Glutamatergic neuron (in vitro differentiated cells): ENCODE measurements around the gene ZNF223. TPM values are rescaled to one million over a fixed set of nuclear protein-coding genes. Genes with fewer than 3 reads are reported as not detected.

ENCODE experiments used
- DNase-seq: peaks from one replicate; pipeline ENCODE4 v3.0.0; 2022
- H3K27ac Mint-ChIP-seq: one replicate; pipeline ENCODE4 v1.8.0; 2020; ENCODE audit warnings: mild to moderate bottlenecking, mixed read lengths, inconsistent platforms; ENCODE audit not compliant: unreplicated experiment
- H3K27me3 Mint-ChIP-seq: one replicate; pipeline ENCODE4 v1.8.0; 2020; ENCODE audit warnings: mild to moderate bottlenecking, moderate library complexity, mixed read lengths, inconsistent platforms; ENCODE audit not compliant: unreplicated experiment
- H3K36me3 Mint-ChIP-seq: one replicate; pipeline ENCODE4 v1.8.0; 2020; ENCODE audit warnings: mild to moderate bottlenecking, mixed read lengths, inconsistent platforms; ENCODE audit not compliant: unreplicated experiment
- H3K4me1 Mint-ChIP-seq: one replicate; pipeline ENCODE4 v1.8.0; 2020; ENCODE audit warnings: mild to moderate bottlenecking, low read depth, mixed read lengths, inconsistent platforms; ENCODE audit not compliant: unreplicated experiment
- H3K4me3 Mint-ChIP-seq: one replicate; pipeline ENCODE4 v1.8.0; 2020; ENCODE audit warnings: mild to moderate bottlenecking, mixed read lengths, inconsistent platforms; ENCODE audit not compliant: unreplicated experiment
- H3K9me3 Mint-ChIP-seq: one replicate; pipeline ENCODE4 v1.8.0; 2020; ENCODE audit warnings: mild to moderate bottlenecking, moderate library complexity, mixed read lengths, inconsistent platforms; ENCODE audit not compliant: unreplicated experiment
- total RNA-seq: library from RNA; stranded (reverse); fragmentation: NEBNext Ultra II Directional; extraction: Animal tissue kit (Norgen Biotek cat#: 25700); gene quantifications from one replicate; pipeline ENCODE4 v1.2.1, GENCODE V29; 2021; ENCODE audit not compliant: unreplicated experiment
- TF ChIP-seq, protein P1 (sequence below): fragments of 200-600 bp; sonication (generic); IDR thresholded peaks from one replicate; pipeline ENCODE4 v1.5.0; 2021; ENCODE audit not compliant: partially characterized antibody, unreplicated experiment

The ZNF223 gene
- total RNA-seq, 1 donor from 2014 or later: 7.6 TPM

DNA sequence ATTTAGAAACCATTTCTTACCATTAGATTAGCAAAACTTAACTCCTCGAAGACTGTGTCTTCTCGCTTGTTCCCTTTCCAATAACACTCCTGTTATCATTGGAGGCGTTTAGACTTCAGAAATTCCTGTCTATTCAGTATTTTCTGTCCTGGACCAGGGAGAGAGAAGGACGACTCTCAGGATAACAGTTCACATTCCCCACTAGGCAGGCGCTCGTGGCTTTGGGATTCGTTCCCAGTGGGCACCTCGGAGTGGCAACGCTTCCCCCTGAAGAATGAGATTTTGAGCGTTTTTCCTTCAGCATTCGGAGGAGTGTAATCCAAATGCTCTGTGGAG is 60.9 kb downstream of the ZNF223 start:
- peaks cover 12% of the 10 kb centered on the region for H3K36me3 Mint-ChIP-seq
- no peak for DNase-seq
- peaks cover 15% of the 10 kb centered on the region for H3K27me3 Mint-ChIP-seq
- H3K27ac Mint-ChIP-seq: peak overlapping the region; percentile 97
- no peaks in the 10 kb centered on the region for H3K4me1 Mint-ChIP-seq
- TF ChIP-seq, protein P1, sequence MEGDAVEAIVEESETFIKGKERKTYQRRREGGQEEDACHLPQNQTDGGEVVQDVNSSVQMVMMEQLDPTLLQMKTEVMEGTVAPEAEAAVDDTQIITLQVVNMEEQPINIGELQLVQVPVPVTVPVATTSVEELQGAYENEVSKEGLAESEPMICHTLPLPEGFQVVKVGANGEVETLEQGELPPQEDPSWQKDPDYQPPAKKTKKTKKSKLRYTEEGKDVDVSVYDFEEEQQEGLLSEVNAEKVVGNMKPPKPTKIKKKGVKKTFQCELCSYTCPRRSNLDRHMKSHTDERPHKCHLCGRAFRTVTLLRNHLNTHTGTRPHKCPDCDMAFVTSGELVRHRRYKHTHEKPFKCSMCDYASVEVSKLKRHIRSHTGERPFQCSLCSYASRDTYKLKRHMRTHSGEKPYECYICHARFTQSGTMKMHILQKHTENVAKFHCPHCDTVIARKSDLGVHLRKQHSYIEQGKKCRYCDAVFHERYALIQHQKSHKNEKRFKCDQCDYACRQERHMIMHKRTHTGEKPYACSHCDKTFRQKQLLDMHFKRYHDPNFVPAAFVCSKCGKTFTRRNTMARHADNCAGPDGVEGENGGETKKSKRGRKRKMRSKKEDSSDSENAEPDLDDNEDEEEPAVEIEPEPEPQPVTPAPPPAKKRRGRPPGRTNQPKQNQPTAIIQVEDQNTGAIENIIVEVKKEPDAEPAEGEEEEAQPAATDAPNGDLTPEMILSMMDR: no peak
- H3K9me3 Mint-ChIP-seq: peaks cover 11% of the 10 kb centered on the region
- peak overlapping the region; percentile 95 for H3K4me3 Mint-ChIP-seq

- DNase-seq: peak; percentile 90
- H3K27me3 Mint-ChIP-seq: peaks cover 15% of the 10 kb centered on the region
- TF ChIP-seq, protein P1: no peak
- H3K27ac Mint-ChIP-seq: peak within 1 kb of the TSS; percentile 97
- peak within 1 kb of the TSS; percentile 95 for H3K4me3 Mint-ChIP-seq
- H3K4me1 Mint-ChIP-seq: no peaks in the 10 kb centered on the region
- peaks cover 10% of the 10 kb centered on the region for H3K9me3 Mint-ChIP-seq
- H3K36me3 Mint-ChIP-seq: peaks cover 7% of the 10 kb centered on the region
Observed at GRCh38 chr19:44113138-44113783, 61.4 kb downstream of the ZNF223 start, which contains the start of gene ZNF225. TSS of gene ZNF225 (plus strand) at chr19:44113399. CDS start at chr19:44115828, 2,429 bp downstream.

DNA sequence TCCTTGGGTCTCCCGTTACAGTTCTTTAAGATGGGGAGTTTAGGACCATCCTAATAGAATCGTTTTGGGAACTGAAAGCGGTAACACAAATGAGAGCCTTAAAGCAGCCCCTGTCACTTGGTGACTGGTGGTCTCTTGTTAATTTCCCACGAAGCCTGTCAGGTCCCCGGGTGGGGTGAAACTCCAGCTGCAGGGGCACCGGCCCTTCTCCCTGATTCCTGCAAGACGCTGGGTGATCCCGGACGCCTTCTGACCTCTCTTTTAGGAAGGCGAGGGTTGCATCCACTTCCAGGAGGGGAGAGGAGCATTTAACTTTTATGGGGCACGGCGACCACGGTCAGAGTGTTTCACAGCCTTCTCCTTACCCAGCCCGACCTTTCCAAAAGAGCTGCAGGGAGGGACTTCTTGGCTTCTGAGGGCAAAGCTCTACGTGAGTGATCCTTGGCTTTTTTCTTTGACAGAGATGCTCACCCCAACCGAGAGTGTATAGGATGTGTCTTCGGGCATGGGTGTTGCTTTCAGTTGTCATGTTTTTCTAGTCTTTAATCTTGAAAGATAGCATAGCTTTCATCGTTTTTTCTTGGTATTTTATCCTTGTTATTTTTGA is 62.1 kb downstream of the ZNF223 start:
- peaks cover 10% of the 10 kb centered on the region for H3K9me3 Mint-ChIP-seq
- DNase-seq: no peak
- peak overlapping the region; percentile 95 for H3K4me3 Mint-ChIP-seq
- H3K4me1 Mint-ChIP-seq: no peaks in the 10 kb centered on the region
- TF ChIP-seq, protein P1: no peak
- peaks cover 15% of the 10 kb centered on the region for H3K27me3 Mint-ChIP-seq
- peaks cover 4% of the 10 kb centered on the region for H3K36me3 Mint-ChIP-seq
- H3K27ac Mint-ChIP-seq: no peak overlapping the region

Other genes with a start within 250 kb of the ZNF223 start
- not detected for gene LYPD5, start 249.6 kb upstream of the ZNF223 start, total RNA-seq
- gene ZNF283, start 224.7 kb upstream of the ZNF223 start, total RNA-seq: 13.0 TPM
- 3.0 TPM for gene ZNF404, start 168.1 kb upstream of the ZNF223 start, total RNA-seq
- 12.1 TPM for gene ZNF45, start 116.8 kb upstream of the ZNF223 start, total RNA-seq
- 16.1 TPM for gene ZNF221, start 100.8 kb upstream of the ZNF223 start, total RNA-seq
- gene ZNF155, start 67.8 kb upstream of the ZNF223 start, total RNA-seq: 12.3 TPM
- gene ZNF230, start 49.1 kb upstream of the ZNF223 start, total RNA-seq: 2.8 TPM
- gene ZNF222, start 26.7 kb upstream of the ZNF223 start, total RNA-seq: 12.2 TPM
- 3.9 TPM for gene ZNF284, start 20.1 kb downstream of the ZNF223 start, total RNA-seq
- gene ZNF224, start 42.3 kb downstream of the ZNF223 start, total RNA-seq: 20.1 TPM
- gene ZNF225, start 61.4 kb downstream of the ZNF223 start, total RNA-seq: 7.1 TPM
- 19.2 TPM for gene ZNF234, start 89.5 kb downstream of the ZNF223 start, total RNA-seq
- 27.9 TPM for gene ZNF226, start 113.1 kb downstream of the ZNF223 start, total RNA-seq
- gene ZNF227, start 160.5 kb downstream of the ZNF223 start, total RNA-seq: 26.4 TPM
- 5.8 TPM for gene ZNF233, start 207.8 kb downstream of the ZNF223 start, total RNA-seq